Measurements from ENCODE around the gene TMEM238L. TPM values are rescaled to one million over a fixed set of nuclear protein-coding genes. Genes with fewer than 3 reads are reported as not detected.

The TMEM238L gene
- total RNA-seq, 1 experiment from 2014 or later = not detected

DNA sequence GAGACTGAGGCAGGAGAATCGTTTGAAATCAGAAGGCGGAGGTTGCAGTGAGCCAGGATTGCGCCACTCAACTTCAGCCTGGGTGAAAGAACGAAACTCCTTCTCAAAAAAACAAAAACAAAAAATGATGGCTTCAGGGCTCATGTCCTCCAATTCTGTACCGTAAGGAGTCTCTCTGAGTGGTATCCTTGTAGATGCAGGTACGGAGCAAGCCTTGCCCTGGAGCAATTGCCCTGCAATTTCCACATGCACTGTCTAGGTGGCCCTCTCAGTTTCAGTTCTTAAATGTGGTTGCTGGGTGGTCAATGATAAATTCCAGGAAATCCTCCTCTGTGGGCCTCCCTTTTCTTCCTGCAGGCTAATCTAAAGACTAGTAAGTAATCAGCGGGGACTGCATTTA lies 10.6 kb downstream of the TMEM238L start:
- H3K27ac ChIP-seq = no peak overlapping the region
- no peak overlapping the region for H3K4me3 ChIP-seq
- DNase-seq = no peak
- H3K27me3 ChIP-seq = no peaks in the 10 kb centered on the region
- no peaks in the 10 kb centered on the region for H3K9me3 ChIP-seq (replicated peaks)
- no peaks in the 10 kb centered on the region for H3K4me1 ChIP-seq
- no peaks in the 10 kb centered on the region for H3K36me3 ChIP-seq

DNA sequence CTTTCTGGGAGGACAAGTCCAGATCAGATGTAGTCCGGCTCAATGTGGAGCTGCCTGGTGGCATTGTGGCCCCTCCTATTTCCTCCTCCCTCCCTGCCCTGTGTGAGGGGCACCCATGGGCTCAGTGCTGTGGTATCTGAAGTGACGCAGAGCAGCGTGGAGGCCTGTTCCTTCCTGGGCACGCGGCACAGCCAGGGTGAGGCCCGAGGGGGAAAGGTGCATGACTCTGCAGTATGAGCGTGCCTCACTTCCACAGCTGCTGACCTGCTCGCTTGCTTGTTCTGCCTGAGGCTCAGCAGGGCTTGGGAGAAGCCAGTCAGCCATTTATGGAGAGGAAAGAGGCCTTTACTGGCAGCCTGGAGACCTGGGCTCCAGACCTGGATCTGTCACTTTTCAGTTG lies 11.7 kb downstream of the TMEM238L start:
- DNase-seq = no peak
- H3K4me3 ChIP-seq = no peak overlapping the region
- no peaks in the 10 kb centered on the region for H3K4me1 ChIP-seq
- no peaks in the 10 kb centered on the region for H3K27me3 ChIP-seq
- no peak overlapping the region for H3K27ac ChIP-seq
- H3K36me3 ChIP-seq = no peaks in the 10 kb centered on the region
- H3K9me3 ChIP-seq (replicated peaks) = no peaks in the 10 kb centered on the region

DNA sequence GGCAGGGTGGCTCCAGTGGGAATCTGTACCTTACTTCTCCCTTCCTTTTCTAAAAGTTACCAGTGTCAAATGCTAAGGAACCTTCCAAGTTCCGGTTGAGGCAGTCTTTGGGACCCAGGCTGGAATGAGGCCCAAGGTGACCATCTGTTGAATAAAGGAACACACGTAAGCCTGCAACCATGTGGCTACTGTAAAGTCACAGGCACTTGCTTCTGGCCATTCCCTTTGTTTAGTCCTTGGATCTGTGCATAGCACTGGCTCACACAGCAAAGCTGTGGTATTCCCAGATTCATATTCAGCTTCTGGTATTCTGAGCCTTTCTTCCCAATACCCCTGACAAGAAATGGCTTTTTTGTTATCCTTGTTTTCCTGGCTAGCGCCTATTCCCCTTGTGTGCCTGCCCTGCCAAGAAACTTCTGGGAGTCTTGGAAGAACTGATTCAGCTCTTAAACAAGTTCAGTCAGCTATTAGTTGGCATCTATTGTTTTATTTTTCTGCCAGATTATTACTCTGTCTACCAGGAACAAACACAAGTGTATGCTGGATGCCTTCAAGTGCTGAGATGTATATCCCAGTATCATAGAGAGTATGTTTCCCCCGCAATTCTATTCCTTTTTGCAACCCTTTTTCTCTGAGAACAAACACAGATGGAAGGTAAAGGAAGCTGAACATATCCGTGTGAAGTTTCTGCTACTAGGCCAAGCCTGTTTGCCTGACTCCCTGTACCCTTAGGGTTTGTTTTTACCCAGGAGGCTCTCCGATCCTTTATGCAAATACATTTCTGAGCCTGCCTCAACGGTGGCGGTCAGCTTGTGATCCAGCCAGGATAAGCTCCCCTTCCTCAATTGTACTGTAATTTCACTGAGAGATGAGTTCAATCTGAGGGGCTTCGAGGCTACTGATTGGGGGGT lies 13.2 kb downstream of the TMEM238L start:
- no peaks in the 10 kb centered on the region for H3K27me3 ChIP-seq
- H3K27ac ChIP-seq = no peak overlapping the region
- DNase-seq = no peak
- no peak overlapping the region for H3K4me3 ChIP-seq
- H3K9me3 ChIP-seq (replicated peaks) = no peaks in the 10 kb centered on the region
- no peaks in the 10 kb centered on the region for H3K36me3 ChIP-seq
- no peaks in the 10 kb centered on the region for H3K4me1 ChIP-seq

DNA sequence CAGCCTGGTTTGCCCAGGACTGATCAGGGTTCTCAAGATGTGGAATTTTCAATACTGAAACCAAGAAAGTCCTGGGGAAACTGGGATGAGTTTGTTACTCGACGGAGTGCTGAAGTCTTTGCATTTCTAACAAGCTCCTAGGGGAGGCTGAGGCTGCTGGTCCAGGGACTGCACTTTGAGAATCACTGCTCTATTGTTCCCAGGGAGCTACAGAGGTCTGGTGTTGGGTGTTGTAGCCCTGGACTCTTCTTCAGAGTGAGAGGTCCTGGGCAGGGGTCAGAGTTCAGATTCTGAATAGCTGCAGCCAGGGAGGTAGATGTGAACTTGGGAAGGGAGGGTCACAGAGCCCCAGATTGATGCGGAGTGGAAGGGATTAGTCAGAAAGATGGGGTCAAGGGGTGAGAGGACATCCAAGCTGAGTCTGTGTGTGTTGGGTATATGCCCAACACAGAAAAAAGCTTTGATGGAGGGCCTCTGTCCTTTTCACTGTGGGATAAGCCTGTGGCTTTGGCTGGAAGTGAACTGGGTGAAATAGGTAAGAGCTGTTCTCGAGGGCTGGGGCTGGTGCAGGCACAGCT lies 14.1 kb downstream of the TMEM238L start:
- Histone ChIP-seq H3K36me3 (no peaks in the 10 kb centered on the region), H3K27ac (no peak overlapping the region), H3K27me3 (no peaks in the 10 kb centered on the region), H3K4me1 (no peaks in the 10 kb centered on the region), H3K4me3 (no peak overlapping the region), H3K9me3 (replicated peaks) (no peaks in the 10 kb centered on the region)
- DNase-seq = no peak

DNA sequence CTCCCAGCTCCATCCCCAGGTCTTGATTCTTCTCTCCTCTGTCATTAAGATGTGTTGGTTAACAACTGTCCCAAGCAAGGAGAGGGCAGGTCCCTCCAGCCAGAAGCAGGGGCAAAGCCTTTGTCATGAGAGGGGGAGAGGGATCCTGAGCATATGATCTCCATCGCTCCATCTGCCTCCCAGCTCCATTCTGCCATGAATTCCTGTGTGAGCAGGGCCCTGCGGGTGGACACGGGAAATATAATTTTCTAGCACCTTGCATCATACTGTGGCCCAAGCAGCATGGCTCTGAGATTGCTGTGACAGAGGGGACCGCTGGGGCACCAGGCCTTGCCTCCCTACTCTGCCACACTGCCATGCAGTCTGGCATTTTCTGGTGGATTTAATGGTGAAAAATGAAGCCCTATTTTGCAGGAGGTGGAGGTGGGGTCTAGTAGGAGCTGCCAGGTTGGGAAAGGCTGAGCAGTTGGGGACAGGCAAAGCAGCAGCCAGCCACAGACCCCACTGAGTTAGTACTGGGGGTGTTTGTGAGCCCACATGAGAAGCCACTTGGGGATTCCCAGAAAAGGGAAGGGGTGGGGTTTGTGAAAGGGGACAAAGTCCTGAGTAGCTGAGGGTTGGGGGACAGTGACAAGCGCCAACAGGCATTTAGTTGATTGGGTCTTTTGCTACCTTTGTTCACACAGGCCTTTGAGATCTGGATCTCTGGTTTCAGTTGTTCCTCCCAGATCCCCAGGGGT lies 16.4 kb downstream of the TMEM238L start:
- Histone ChIP-seq H3K9me3 (replicated peaks) (no peaks in the 10 kb centered on the region), H3K4me1 (no peaks in the 10 kb centered on the region), H3K36me3 (no peaks in the 10 kb centered on the region), H3K27ac (no peak overlapping the region), H3K27me3 (no peaks in the 10 kb centered on the region), H3K4me3 (no peak overlapping the region)
- no peak for DNase-seq

DNA sequence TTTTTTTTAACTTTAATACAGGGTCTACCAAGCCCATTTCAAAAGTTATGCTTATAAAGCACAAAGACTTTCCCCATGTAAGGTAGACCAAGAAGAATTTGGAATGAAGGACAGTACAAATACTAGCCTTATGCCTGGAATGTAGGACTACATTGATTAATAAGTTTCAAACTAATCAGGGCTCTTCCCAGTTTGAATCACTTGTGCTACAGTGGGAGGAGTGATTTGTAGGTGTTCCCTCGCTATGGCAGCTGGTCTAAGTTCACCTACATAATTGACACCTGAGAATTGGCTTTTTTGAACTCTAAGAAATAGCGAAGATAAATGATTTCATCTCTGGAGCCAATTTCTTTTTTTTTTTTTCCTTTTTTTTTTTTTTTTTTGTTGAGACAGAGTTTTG lies 18.6 kb downstream of the TMEM238L start:
- Histone ChIP-seq H3K4me1 (no peaks in the 10 kb centered on the region), H3K4me3 (no peak overlapping the region), H3K27me3 (no peaks in the 10 kb centered on the region), H3K36me3 (no peaks in the 10 kb centered on the region), H3K27ac (no peak overlapping the region), H3K9me3 (replicated peaks) (no peaks in the 10 kb centered on the region)
- no peak for DNase-seq

DNA sequence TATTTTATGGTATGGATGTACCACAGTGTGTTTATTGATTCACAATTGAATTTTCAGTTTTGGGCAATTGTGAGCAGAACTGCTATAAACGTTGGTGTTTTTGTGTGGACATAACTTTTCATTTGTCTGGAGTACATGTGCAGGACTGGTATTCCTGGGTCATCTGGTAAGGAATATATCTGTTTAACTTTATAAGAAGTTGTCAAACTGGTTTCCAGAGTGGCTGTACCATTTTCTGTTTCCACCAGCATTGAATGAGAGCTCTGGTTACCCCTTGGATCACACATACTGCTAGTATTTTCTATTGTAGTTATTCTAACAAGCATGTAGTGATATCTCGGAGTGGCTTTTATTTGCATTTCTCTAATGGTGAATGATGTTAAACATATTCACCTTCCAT lies 24.3 kb downstream of the TMEM238L start:
- Histone ChIP-seq H3K9me3 (replicated peaks) (no peaks in the 10 kb centered on the region), H3K4me1 (no peaks in the 10 kb centered on the region), H3K4me3 (no peak overlapping the region), H3K36me3 (no peaks in the 10 kb centered on the region), H3K27ac (no peak overlapping the region), H3K27me3 (no peaks in the 10 kb centered on the region)
- no peak for DNase-seq

DNA sequence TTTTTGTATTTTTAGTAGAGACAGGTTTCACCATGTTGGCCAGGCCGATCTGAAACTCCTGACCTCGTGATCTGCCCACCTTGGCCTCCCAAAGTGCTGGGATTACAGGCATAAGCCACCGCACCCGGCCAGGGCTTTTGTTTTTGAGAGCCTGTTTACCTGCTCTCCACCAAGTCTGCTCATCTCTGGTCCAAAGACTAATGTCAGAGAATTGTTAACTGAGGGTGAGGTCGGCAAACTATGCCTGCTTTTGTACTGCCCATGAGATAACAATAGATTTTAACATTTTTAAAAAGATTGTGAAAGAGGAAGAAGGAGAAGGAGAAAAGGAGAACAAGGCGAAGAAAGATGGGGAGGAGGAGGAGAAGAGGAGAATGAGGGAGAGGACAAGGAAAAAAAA lies 26.0 kb downstream of the TMEM238L start:
- no peaks in the 10 kb centered on the region for H3K4me1 ChIP-seq
- no peak overlapping the region for H3K27ac ChIP-seq
- no peaks in the 10 kb centered on the region for H3K9me3 ChIP-seq (replicated peaks)
- H3K36me3 ChIP-seq = no peaks in the 10 kb centered on the region
- no peaks in the 10 kb centered on the region for H3K27me3 ChIP-seq
- no peak overlapping the region for H3K4me3 ChIP-seq
- no peak for DNase-seq

DNA sequence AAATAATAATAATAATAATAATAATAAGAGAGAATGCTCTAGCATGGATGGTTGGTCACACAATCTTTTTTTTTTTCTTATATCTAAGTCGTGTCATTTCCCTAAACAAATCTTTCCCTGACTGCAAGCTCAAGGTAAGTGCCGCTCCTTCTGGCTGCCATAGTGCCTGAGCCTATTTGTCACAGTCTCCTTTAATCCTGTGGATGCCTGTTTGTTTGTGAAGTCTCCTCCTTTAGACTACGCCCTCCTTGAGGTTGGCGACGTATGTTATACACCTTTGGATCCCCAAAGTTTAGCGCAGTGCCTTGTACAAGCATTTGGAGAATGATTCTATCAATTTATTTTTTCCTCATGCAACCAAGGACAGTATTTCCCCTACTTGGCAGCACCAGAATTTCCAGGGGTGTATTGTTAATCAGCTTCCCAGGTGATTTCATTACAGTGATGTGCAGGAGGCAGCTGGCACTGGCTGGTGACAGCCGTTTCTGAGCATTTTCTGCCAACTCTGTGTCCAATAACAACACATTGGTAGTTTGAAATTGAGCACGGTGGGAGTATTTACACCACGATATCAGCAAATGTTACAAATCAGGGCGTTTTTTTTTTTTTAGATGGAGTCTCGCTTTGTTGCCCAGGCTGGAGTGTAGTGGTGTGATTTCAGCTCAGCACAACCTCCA lies 26.6 kb downstream of the TMEM238L start:
- Histone ChIP-seq H3K9me3 (replicated peaks) (no peaks in the 10 kb centered on the region), H3K27ac (no peak overlapping the region), H3K36me3 (no peaks in the 10 kb centered on the region), H3K4me1 (no peaks in the 10 kb centered on the region), H3K4me3 (no peak overlapping the region), H3K27me3 (no peaks in the 10 kb centered on the region)
- no peak for DNase-seq

DNA sequence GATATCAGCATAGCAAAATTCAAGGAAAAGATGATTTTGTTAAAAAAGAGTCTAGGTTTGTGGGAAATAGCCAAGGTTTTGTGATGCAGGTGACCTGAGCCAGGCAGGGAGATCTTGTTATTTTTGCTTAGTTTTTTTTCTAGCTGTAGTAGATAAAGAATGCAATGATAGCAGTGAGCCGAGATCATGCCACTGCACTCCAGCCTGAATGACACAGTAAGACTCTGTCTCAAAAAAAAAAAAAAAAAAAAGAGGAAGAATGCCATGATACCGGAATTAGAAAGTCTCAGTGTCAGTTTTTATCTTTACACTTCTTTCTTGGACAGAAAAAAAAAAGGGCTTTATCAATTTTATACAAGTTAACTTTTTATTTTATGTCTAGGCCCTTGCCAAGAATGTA lies 27.5 kb downstream of the TMEM238L start:
- H3K4me3 ChIP-seq = no peak overlapping the region
- no peak overlapping the region for H3K27ac ChIP-seq
- no peaks in the 10 kb centered on the region for H3K27me3 ChIP-seq
- DNase-seq = no peak
- no peaks in the 10 kb centered on the region for H3K36me3 ChIP-seq
- H3K4me1 ChIP-seq = no peaks in the 10 kb centered on the region
- no peaks in the 10 kb centered on the region for H3K9me3 ChIP-seq (replicated peaks)

DNA sequence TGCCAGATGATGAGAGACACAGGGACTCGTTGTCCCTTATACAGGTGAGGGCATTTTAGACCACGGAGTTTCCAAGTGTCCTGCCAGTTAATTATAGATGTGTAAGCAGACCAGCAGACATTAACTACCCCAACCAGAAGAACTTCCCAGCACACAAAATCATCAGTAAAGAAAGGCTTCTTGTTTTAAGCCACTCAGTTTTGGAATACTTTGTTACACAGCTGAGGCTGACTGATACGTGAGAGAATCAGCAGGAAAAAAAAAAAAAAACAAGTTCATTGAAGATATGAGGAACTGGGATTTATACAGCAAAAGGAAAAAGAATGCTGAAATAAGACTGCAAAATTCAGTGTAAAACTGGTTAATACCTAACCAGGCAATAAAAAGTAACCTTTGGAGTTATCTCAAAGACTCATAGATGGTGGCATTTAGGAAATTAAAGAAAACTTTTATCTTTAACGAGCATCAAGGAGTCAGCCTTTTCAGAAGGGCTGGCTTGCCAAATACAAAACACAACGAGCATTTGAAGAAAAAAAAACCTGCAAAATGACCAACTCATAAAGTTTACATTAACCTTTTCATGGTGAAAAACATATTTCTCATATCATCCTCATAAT lies 28.1 kb downstream of the TMEM238L start:
- Histone ChIP-seq H3K4me1 (no peaks in the 10 kb centered on the region), H3K9me3 (replicated peaks) (no peaks in the 10 kb centered on the region), H3K4me3 (no peak overlapping the region), H3K27ac (no peak overlapping the region), H3K27me3 (no peaks in the 10 kb centered on the region), H3K36me3 (no peaks in the 10 kb centered on the region)
- DNase-seq = no peak

DNA sequence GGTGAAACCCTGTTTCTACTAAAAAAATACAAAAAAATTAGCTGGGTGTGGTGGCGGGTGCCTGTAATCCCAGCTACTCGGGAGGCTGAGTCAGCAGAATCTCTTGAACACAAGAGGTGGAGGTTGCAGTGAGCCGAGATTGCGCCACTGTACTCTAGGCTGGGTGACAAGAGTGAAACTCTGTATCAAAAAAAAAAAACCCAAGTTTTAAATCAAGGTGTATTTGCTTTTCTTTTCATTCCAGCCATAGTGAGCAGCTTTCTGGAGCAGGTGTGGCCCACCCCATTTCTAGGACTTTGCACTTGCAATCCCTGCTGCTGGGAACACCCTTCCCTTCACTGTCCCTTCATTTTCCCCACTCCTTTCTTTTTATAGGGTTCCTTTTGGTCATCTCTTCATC lies 28.8 kb downstream of the TMEM238L start:
- H3K36me3 ChIP-seq = no peaks in the 10 kb centered on the region
- H3K9me3 ChIP-seq (replicated peaks) = no peaks in the 10 kb centered on the region
- no peak for DNase-seq
- H3K27ac ChIP-seq = no peak overlapping the region
- H3K4me1 ChIP-seq = no peaks in the 10 kb centered on the region
- no peak overlapping the region for H3K4me3 ChIP-seq
- H3K27me3 ChIP-seq = no peaks in the 10 kb centered on the region

DNA sequence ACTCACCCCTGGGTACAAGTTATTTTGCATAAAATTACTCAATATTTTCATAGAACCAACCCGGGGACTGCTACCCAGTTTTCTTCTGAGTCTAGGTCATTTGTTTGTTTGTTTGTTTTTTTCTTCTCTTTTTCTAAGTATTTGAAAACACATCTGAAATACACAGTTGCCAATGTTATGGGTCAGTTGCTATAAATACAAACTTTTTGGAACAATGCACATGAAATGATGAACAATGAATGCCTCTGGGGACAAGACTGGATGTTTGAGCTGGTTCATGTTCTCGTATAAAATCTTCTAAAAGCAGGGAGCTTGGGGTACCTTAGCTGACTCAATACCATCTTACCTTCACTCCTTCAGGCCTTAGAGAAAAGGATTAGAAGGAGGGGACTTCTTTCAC lies 30.5 kb downstream of the TMEM238L start:
- H3K36me3 ChIP-seq = no peaks in the 10 kb centered on the region
- no peak for DNase-seq
- H3K4me3 ChIP-seq = no peak overlapping the region
- H3K9me3 ChIP-seq (replicated peaks) = no peaks in the 10 kb centered on the region
- H3K27ac ChIP-seq = no peak overlapping the region
- no peaks in the 10 kb centered on the region for H3K4me1 ChIP-seq
- H3K27me3 ChIP-seq = no peaks in the 10 kb centered on the region

DNA sequence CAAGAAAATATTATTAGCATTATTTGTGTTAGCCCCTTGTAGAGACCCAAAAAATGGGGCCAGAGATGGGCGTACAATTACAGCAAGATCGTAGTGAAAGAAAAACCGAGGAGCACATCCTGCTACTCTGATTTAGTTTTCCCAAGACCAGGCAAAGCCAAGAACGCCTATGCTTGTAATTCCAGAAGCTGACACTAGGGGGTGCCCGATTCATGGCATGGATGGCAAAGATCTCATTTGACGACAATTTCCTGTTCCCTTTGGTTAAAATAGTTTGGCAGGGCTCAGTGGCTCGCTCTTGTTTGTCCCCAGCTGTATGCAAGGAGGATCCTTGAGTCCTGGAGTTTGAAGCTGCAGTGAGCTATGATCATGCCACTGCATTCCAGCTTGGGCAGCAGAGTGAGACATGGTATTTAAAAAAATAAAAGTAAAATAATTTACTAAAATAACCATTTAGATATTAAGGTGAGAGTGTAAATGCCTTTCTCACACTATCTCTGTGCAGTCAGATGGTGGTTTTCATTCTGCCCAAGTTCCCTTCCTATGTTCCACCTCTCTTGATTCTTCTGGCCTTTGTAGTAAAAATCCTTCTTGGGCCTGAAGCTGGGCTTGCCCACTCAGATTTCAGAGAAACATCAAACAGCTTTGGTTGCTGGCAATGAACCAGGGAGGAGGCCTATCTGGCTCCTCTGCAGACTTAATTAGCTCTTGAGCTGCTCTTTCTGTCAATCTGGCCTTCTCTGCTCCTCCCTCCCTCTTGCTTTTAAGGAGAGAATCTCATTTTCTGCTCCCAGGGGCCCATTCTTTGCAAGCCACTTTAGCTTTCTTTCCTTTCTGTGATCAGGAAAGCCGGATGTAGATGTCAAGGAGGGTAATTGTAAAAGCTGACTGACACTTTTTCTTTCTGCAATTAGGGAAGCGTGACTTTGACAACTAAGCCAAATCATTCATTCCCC lies 31.2 kb downstream of the TMEM238L start:
- Histone ChIP-seq H3K36me3 (no peaks in the 10 kb centered on the region), H3K9me3 (replicated peaks) (no peaks in the 10 kb centered on the region), H3K27ac (no peak overlapping the region), H3K4me1 (no peaks in the 10 kb centered on the region), H3K4me3 (no peak overlapping the region), H3K27me3 (no peaks in the 10 kb centered on the region)
- peak; percentile 25 to 65 for DNase-seq
